H1 (cell line): ENCODE data around the gene C2CD3.
"Not testable (repeated sequence)": the region's sequence is repeated elsewhere in the genome, so short reads cannot be mapped to it uniquely, and the experiment has no call there.

ENCODE experiments used
- CTCF ChIP-seq, 3 experiments: IDR thresholded peaks; 1 replicate in 2 of 3; 2 replicates in 1 of 3; pipeline versions ENCODE4 v1.5.1 to v1.6.1; 2011; ENCODE audit warnings: low read length in 3 of 3, mild to moderate bottlenecking in 3 of 3, inconsistent platforms in 2 of 3, low read depth in 1 of 3, moderate library complexity in 1 of 3; ENCODE audit not compliant: insufficient read depth in 1 of 3; ENCODE audit errors: control extremely low read depth in 1 of 3
- EGR1 ChIP-seq: IDR thresholded peaks from 2 replicates; pipeline ENCODE4 v1.6.1; 2011; ENCODE audit warnings: low read depth, low read length, borderline replicate concordance
- EZH2 ChIP-seq: fragments of 200-600 bp; sonication (generic); IDR thresholded peaks from 2 replicates; pipeline ENCODE4 v1.7.1; 2012; ENCODE audit warnings: low read depth, mild to moderate bottlenecking, moderate library complexity, low read length, inconsistent platforms; ENCODE audit not compliant: severe bottlenecking
- SUZ12 ChIP-seq: fragments of 200-600 bp; sonication (generic); IDR thresholded peaks from 2 replicates; pipeline ENCODE4 v1.6.1; 2012; ENCODE audit warnings: mild to moderate bottlenecking, inconsistent platforms, low read length, moderate library complexity, mixed read lengths

GRCh38 chr11:74065534-74065933 lies 105.3 kb downstream of the C2CD3 start:
- not testable (repeated sequence) for TF ChIP-seq CTCF (IDR thresholded peaks at IDR 0.05; ENCODE audit: control extremely low read depth in 1 of 3, insufficient read depth in 1 of 3, low read depth in 1 of 3, low read length in 3 of 3); EGR1; EZH2; SUZ12
